OCI-LY3 (cell line): ENCODE results near the gene IRF3.
A peak's percentile ranks its signal among the peaks of the same experiment; 100 is the strongest.

ENCODE experiments used
- H2AFZ ChIP-seq: fragments of 200-600, 300-600 bp; shearing (Covaris generic); 2 replicates; pipeline ENCODE4 v1.6.0; 2014; ENCODE audit warnings: antibody characterized with exemption, low read depth, low read length
- H3K27ac ChIP-seq: fragments of 200-600, 300-600 bp; sonication (generic); 2 replicates; pipeline ENCODE4 v1.5.1; 2014; ENCODE audit warnings: mild to moderate bottlenecking, low read length, moderate library complexity, mixed read lengths
- H3K27me3 ChIP-seq: fragments of 200-600, 300-600 bp; sonication (generic); 2 replicates; pipeline ENCODE4 v1.6.1; 2014; ENCODE audit warnings: low read depth, low read length, mixed read lengths
- H3K36me3 ChIP-seq: fragments of 200-600, 300-600 bp; sonication (generic); replicated peaks from 2 replicates; pipeline ENCODE3; 2014; ENCODE audit warnings: low read depth, low read length, mixed read lengths
- H3K4me1 ChIP-seq: fragments of 300-600, 200-600 bp; sonication (generic); 2 replicates; pipeline ENCODE4 v1.6.1; 2014; ENCODE audit warnings: low read length, mixed read lengths
- H3K4me2 ChIP-seq: fragments of 200-600, 300-600 bp; sonication (generic); 2 replicates; pipeline ENCODE4 v1.6.1; 2014; ENCODE audit warnings: low read length, mixed read lengths
- H3K4me3 ChIP-seq: fragments of 300-600, 200-600 bp; sonication (generic); 2 replicates; pipeline ENCODE4 v1.5.1; 2014; ENCODE audit warnings: antibody characterized with exemption, mild to moderate bottlenecking, low read length, moderate library complexity
- H3K79me2 ChIP-seq: fragments of 300-600, 200-600 bp; shearing (Covaris generic); 2 replicates; pipeline ENCODE4 v1.6.1; 2014; ENCODE audit warnings: mild to moderate bottlenecking, low read length, mixed read lengths
- H3K9ac ChIP-seq: fragments of 300-600, 200-600 bp; shearing (Covaris generic); 2 replicates; pipeline ENCODE4 v1.6.0; 2014; ENCODE audit warnings: mild to moderate bottlenecking, low read length, moderate library complexity
- H3K9me3 ChIP-seq: fragments of 200-600, 300-600 bp; shearing (Covaris generic); 2 replicates; pipeline ENCODE4 v1.6.1; 2014; ENCODE audit warnings: low read length, mixed read lengths; ENCODE audit not compliant: insufficient read depth
- H4K20me1 ChIP-seq: fragments of 200-600, 300-600 bp; sonication (generic); 2 replicates; pipeline ENCODE4 v1.6.1; 2016; ENCODE audit warnings: low read length, mixed read lengths; ENCODE audit not compliant: insufficient read depth
- EZH2phosphoT487 ChIP-seq: fragments of 200-600 bp; shearing (Covaris generic); IDR thresholded peaks from 2 replicates; pipeline ENCODE4 v1.6.1; 2018; ENCODE audit warnings: antibody characterized with exemption, mixed run types, low read depth
- TF ChIP-seq, protein P1 (sequence below): fragments of 200-600, 300-600 bp; sonication (generic); IDR thresholded peaks from 2 replicates; pipeline ENCODE4 v1.5.1; 2014; ENCODE audit warnings: antibody characterized with exemption, low read length, low read depth

The IRF3 gene

DNA sequence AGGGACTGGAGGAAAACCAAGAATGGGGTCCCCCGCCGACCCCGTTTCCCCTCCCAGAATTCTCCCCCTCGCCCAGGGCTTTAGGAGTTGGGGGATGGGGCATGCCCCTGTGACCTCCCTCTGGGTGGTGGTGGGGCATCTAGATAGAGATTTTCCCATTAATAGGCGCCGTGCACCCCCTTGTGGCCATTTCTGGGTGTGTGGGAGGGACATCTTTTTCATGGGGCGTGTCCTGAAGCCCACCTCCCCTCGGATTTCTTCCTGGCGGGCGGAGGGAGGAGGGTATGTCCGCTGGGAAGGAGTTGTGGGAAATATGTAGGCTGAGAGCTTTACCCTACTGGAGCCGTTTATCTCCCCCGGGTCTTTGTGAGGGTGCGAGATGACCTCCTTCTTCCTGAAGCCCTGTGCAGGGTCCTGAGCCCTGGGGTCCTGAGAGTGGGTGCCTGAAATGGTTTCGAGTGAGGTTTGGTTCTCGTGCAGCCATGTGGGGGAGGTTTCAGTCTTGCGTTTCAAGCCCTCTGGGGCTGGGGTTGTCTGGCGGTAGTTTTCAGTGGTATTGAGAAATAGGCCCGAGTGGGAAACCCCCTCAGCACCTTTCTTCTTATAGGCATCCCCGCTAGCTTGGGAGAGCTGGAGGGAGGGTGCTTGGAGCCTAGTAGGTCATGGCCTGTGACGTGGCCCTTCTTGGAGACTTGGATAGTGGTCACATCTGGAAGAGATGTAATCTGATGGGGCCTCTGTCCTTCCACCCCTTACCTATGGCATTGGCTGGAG is 12.4 kb upstream of the IRF3 start:
- Histone ChIP-seq H3K79me2 (peaks cover 60% of the 10 kb centered on the region), H3K4me1 (peaks cover 57% of the 10 kb centered on the region), H3K9ac (peak overlapping the region; percentile 97), H2AFZ (no peak overlapping the region), H3K27me3 (no peaks in the 10 kb centered on the region), H3K9me3 (no peaks in the 10 kb centered on the region), H3K4me2 (peak overlapping the region; percentile 98), H3K27ac (peak overlapping the region; percentile 93), H4K20me1 (peaks cover 41% of the 10 kb centered on the region), H3K4me3 (peak overlapping the region; percentile 88), H3K36me3 (peaks cover 29% of the 10 kb centered on the region)
- no peak for TF ChIP-seq EZH2phosphoT487
- TF ChIP-seq, protein P1, sequence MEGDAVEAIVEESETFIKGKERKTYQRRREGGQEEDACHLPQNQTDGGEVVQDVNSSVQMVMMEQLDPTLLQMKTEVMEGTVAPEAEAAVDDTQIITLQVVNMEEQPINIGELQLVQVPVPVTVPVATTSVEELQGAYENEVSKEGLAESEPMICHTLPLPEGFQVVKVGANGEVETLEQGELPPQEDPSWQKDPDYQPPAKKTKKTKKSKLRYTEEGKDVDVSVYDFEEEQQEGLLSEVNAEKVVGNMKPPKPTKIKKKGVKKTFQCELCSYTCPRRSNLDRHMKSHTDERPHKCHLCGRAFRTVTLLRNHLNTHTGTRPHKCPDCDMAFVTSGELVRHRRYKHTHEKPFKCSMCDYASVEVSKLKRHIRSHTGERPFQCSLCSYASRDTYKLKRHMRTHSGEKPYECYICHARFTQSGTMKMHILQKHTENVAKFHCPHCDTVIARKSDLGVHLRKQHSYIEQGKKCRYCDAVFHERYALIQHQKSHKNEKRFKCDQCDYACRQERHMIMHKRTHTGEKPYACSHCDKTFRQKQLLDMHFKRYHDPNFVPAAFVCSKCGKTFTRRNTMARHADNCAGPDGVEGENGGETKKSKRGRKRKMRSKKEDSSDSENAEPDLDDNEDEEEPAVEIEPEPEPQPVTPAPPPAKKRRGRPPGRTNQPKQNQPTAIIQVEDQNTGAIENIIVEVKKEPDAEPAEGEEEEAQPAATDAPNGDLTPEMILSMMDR: peak; percentile 76

DNA sequence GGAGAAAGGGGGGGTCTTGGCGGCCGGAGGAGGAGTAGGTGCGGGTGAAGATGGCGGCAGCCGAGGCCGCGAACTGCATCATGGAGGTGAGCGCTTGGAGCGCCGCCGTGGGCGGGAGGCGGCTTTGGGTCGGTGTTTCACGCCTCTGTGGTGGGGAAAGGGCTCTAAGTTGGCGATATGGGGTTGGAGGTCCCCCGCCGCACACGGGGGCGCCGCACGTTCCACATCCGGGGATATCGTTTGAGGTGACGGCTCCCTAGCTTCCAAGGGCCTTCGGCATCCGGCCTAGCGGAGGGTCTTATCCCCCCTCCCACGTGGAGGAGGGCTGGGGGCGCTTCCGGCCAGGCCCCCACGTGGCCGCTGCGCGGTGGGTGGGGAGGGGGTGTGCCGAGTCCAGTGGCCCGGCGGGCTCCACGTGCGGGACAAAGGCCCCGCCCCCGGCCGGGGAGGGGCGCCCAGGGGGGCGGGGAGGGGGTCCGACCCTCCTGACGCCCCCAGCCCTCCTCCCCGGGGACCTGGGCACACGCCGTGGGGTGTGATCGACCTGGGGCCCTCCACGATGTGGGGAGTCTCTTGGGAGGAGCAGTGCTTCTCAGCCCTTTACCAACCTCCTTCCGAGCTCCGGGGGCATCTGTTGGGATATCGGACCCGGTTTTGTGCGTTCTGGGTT is 11.7 kb upstream of the IRF3 start, which contains the start of gene PRMT1:
Gene PRMT1 (plus strand): TSS at position 41 of the 670 bp plus-strand sequence. CDS start 10 bp downstream, at position 51.
- peak within 1 kb of the TSS; percentile 95 for H3K27ac ChIP-seq
- peak within 1 kb of the TSS; percentile 42; the same call in 1 of the 2 replicates for H2AFZ ChIP-seq
- peaks cover 25% of the 10 kb centered on the region for H3K36me3 ChIP-seq
- peak within 1 kb of the TSS; percentile 98 for H3K4me2 ChIP-seq
- H4K20me1 ChIP-seq: peaks cover 37% of the 10 kb centered on the region
- H3K4me1 ChIP-seq: peaks cover 50% of the 10 kb centered on the region
- peak within 1 kb of the TSS; percentile 90 for H3K4me3 ChIP-seq
- H3K9me3 ChIP-seq: no peaks in the 10 kb centered on the region
- peak within 1 kb of the TSS; percentile 99 for H3K9ac ChIP-seq
- H3K27me3 ChIP-seq: no peaks in the 10 kb centered on the region
- peaks cover 53% of the 10 kb centered on the region for H3K79me2 ChIP-seq
- TF ChIP-seq EZH2phosphoT487: no peak
- TF ChIP-seq, protein P1: peak; percentile 6; the same call in 1 of the 2 replicates

DNA sequence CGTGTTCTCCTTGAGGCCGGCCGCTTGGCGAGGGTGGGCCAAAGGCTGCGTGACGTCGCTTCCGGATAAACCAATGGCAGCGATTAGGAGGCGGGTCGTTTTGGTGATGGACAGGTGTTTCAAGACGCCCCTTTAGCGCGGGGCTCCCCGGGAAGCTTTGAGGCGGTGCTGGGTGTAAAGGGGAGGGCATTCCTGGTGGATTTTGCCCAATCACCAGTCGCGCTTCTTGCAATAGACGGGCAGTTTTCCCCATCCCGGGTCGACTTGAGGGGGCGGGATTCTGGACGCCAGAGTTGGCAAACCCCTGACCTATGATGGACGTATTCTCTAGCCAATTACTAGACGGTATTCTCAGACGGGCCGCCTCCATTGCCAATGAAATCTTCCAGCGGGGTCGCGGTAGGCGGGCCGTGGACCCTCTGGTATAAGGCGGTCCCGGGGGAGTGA is 11.2 kb upstream of the IRF3 start:
- Histone ChIP-seq H3K4me3 (peak overlapping the region; percentile 88), H3K79me2 (peaks cover 48% of the 10 kb centered on the region), H3K27ac (peak overlapping the region; percentile 93), H3K36me3 (peaks cover 19% of the 10 kb centered on the region), H3K4me1 (peaks cover 49% of the 10 kb centered on the region), H3K9me3 (no peaks in the 10 kb centered on the region), H3K4me2 (peak overlapping the region; percentile 98), H3K27me3 (no peaks in the 10 kb centered on the region), H2AFZ (no peak overlapping the region), H3K9ac (peak overlapping the region; percentile 97), H4K20me1 (peaks cover 31% of the 10 kb centered on the region)
- TF ChIP-seq, protein P1: no peak
- TF ChIP-seq EZH2phosphoT487: no peak
